ENCODE data around the gene CTAGE8.
"Not testable (repeated sequence)": the region's sequence is repeated elsewhere in the genome, so short reads cannot be mapped to it uniquely, and the experiment has no call there.

GRCh38 chr7:144302578-144303303 lies 33.7 kb upstream of the CTAGE8 start:
- TF ChIP-seq BACH1 (IDR thresholded peaks at IDR 0.05; ENCODE audit: low read length); CTCF (IDR thresholded peaks at IDR 0.05; ENCODE audit: control extremely low read depth in 1 of 3, insufficient read depth in 1 of 3, low read depth in 1 of 3, low read length in 3 of 3); RXRA (IDR thresholded peaks at IDR 0.05; ENCODE audit: insufficient read depth, low read depth, low read length); MAFK (IDR thresholded peaks at IDR 0.05; ENCODE audit: low read depth, low read length); EZH2 (IDR thresholded peaks at IDR 0.05; ENCODE audit: low read depth, low read length, severe bottlenecking); SIX5 (IDR thresholded peaks at IDR 0.05; ENCODE audit: low read depth, low read length); RAD21 (IDR thresholded peaks at IDR 0.05 in 1 of 2, conservative IDR thresholded peaks at IDR 0.05 in 1 of 2; ENCODE audit: low read depth in 2 of 2, low read length in 2 of 2): not testable (repeated sequence)
